Activated CD8-positive, alpha-beta memory T cell treated with anti-CD3 and anti-CD28 coated beads, Interleukin-2, amount 50 U/mL, for 1 hour (primary cell): Measurements from ENCODE around the gene BCAP29.

Source experiments
- DNase-seq: peaks from one replicate; pipeline ENCODE4 v3.0.0-alpha.2; 2020; ENCODE audit errors: extremely low read depth

BCAP29 gene

GRCh38 chr7:107582875-107583274 is 2.8 kb downstream of the BCAP29 start:
- DNase-seq, result no peak

GRCh38 chr7:107584716-107585115 is 4.7 kb downstream of the BCAP29 start:
- no peak for DNase-seq

GRCh38 chr7:107588529-107589130 is 8.6 kb downstream of the BCAP29 start:
- DNase-seq, result no peak

- DNase-seq, result no peak
Measured at GRCh38 chr7:107591421-107591820, 11.4 kb downstream of the BCAP29 start.

- no peak for DNase-seq
Measured at GRCh38 chr7:107592361-107593024, 12.4 kb downstream of the BCAP29 start.

GRCh38 chr7:107593025-107593410 is 13.0 kb downstream of the BCAP29 start:
- no peak for DNase-seq

GRCh38 chr7:107594961-107595737 is 15.1 kb downstream of the BCAP29 start:
- no peak for DNase-seq

GRCh38 chr7:107596881-107597581 is 17.0 kb downstream of the BCAP29 start:
- no peak for DNase-seq

- no peak for DNase-seq
Measured at GRCh38 chr7:107597582-107597916, 17.5 kb downstream of the BCAP29 start.

GRCh38 chr7:107597953-107598352 is 17.9 kb downstream of the BCAP29 start:
- DNase-seq, result no peak

GRCh38 chr7:107599262-107599661 is 19.2 kb downstream of the BCAP29 start:
- DNase-seq, result no peak

GRCh38 chr7:107600816-107601215 is 20.8 kb downstream of the BCAP29 start:
- DNase-seq, result no peak

- DNase-seq, result no peak
Measured at GRCh38 chr7:107605218-107605815, 25.3 kb downstream of the BCAP29 start.

GRCh38 chr7:107606303-107606702 is 26.3 kb downstream of the BCAP29 start:
- DNase-seq, result no peak

GRCh38 chr7:107609811-107610261 is 29.8 kb downstream of the BCAP29 start:
- no peak for DNase-seq

GRCh38 chr7:107610323-107610722 is 30.3 kb downstream of the BCAP29 start:
- no peak for DNase-seq

- no peak for DNase-seq
Measured at GRCh38 chr7:107613439-107613838, 33.4 kb downstream of the BCAP29 start.

GRCh38 chr7:107613948-107614347 is 33.9 kb downstream of the BCAP29 start:
- DNase-seq, result no peak

GRCh38 chr7:107614425-107614824 is 34.4 kb downstream of the BCAP29 start:
- DNase-seq, result no peak

GRCh38 chr7:107615910-107616680 is 36.0 kb downstream of the BCAP29 start:
- DNase-seq, result no peak

GRCh38 chr7:107622429-107622828 is 42.4 kb downstream of the BCAP29 start:
- DNase-seq, result no peak
